PC-9 (cell line): ENCODE results near the gene FGFR2. TPM values are rescaled to one million over a fixed set of nuclear protein-coding genes. Genes with fewer than 3 reads are reported as not detected.

Experiments
- BruUV-seq: library from RNA; stranded (reverse); fragments of 400-500 nt; replicated peaks from 2 replicates; lab custom pipeline; 2021; lab: Mats Ljungman, UMichigan
- CTCF ChIA-PET: fragments of 300-600 bp; sonication (Branson Sonifier 250); formaldehyde crosslinking; loops from one replicate; lab custom pipeline; 2022; ENCODE audit warnings: antibody characterized with exemption; lab: Charles Lee
- POLR2A ChIA-PET: fragments of 300-600 bp; sonication (Branson Sonifier 250); formaldehyde crosslinking; loops from one replicate; lab custom pipeline; 2022; ENCODE audit warnings: antibody characterized with exemption; ENCODE audit not compliant: unreplicated experiment; lab: Charles Lee
- DNase-seq, 2 experiments: peaks; one replicate each; pipeline versions ENCODE4 v3.0.0 to v3.0.0-alpha.2; 2015 to 2022; ENCODE audit warnings: mixed read lengths in 1 of 2
- H2AFZ ChIP-seq: fragments of 200-600 bp; sonication (generic); 2 replicates; pipeline ENCODE4 v1.8.1; 2017; ENCODE audit warnings: antibody characterized with exemption
- H3F3A ChIP-seq: fragments of 200-600 bp; sonication (generic); 2 replicates; pipeline ENCODE4 v1.8.1; 2017; ENCODE audit warnings: antibody characterized with exemption, mild to moderate bottlenecking, low read depth; ENCODE audit not compliant: insufficient read depth
- H3K27ac ChIP-seq: fragments of 200-600 bp; sonication (generic); 2 replicates; pipeline ENCODE4 v1.6.1; 2016; ENCODE audit warnings: mixed run types
- H3K27me3 ChIP-seq: fragments of 200-600 bp; sonication (generic); 2 replicates; pipeline ENCODE4 v1.6.1; 2016; ENCODE audit warnings: low read depth, mixed run types; ENCODE audit not compliant: insufficient read depth
- H3K36me3 ChIP-seq: fragments of 200-600 bp; sonication (generic); 2 replicates; pipeline ENCODE4 v1.6.1; 2016; ENCODE audit warnings: low read depth, mixed run types
- H3K4me1 ChIP-seq: fragments of 200-600 bp; sonication (generic); replicated peaks from 2 replicates; pipeline ENCODE4 v1.6.1; 2016; ENCODE audit warnings: mixed run types; ENCODE audit not compliant: insufficient read depth
- H3K4me2 ChIP-seq: fragments of 200-600 bp; sonication (generic); 2 replicates; pipeline ENCODE4 v1.6.1; 2017; ENCODE audit warnings: mixed run types
- H3K4me3 ChIP-seq: fragments of 200-600 bp; sonication (generic); 2 replicates; pipeline ENCODE4 v1.6.1; 2016; ENCODE audit warnings: mixed run types
- H3K79me2 ChIP-seq: fragments of 200-600 bp; sonication (generic); 2 replicates; pipeline ENCODE4 v1.6.1; 2017; ENCODE audit warnings: low read depth, mixed run types
- H3K9me2 ChIP-seq: fragments of 200-600 bp; sonication (generic); 2 replicates; pipeline ENCODE4 v1.8.1; 2017; ENCODE audit warnings: mild to moderate bottlenecking; ENCODE audit not compliant: insufficient read depth
- H3K9me3 ChIP-seq: fragments of 200-600 bp; sonication (generic); 2 replicates; pipeline ENCODE4 v1.8.1; 2016; ENCODE audit warnings: low read depth; ENCODE audit not compliant: insufficient read depth
- H4K20me1 ChIP-seq: fragments of 200-600 bp; sonication (generic); 2 replicates; pipeline ENCODE4 v1.8.1; 2017; ENCODE audit not compliant: insufficient read depth
- EZH2 ChIP-seq: fragments of 200-600 bp; sonication (generic); IDR thresholded peaks from 2 replicates; pipeline ENCODE4 v1.8.0; 2017; ENCODE audit warnings: antibody characterized with exemption, low read depth
- intact Hi-C: fragments of 100-400 bp; cut with micrococcal nuclease; formaldehyde crosslinking; loops from one replicate; pipeline ENCODE4 v1.10.0; 2022; ENCODE audit not compliant: unreplicated experiment
- total RNA-seq: library from RNA; stranded (reverse); gene quantifications from 2 replicates; pipeline ENCODE4 v1.2.3, GENCODE V29; 2021
- TF ChIP-seq, protein P1 (sequence below): fragments of 200-600 bp; sonication (generic); conservative IDR thresholded peaks from 2 replicates; pipeline ENCODE4 v1.6.1; 2017; ENCODE audit warnings: mixed run types, antibody characterized with exemption, mild to moderate bottlenecking, moderate library complexity

Gene FGFR2
- total RNA-seq, 1 experiment from 2014 or later: not detected

DNA sequence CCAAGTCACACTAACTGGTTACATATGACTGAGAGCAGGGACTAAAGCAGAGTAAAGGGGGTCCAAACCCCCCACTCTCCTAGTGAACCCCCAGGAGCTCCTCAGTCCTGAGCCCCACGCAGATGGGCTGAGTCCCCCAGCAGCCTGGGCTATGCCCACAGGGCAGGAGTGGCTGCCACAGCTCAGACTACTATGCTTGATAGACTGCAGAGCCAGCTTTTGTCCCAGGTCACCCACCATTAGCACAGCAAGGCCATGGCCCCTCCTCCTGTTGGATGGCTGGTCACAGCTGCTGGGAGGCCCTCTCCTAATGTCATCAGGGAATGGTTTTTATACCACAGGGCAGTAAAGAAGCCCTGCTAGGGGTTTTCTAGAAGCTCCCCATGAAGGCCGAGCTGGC, 46.3 kb upstream of the FGFR2 start:
- Histone ChIP-seq H2AFZ (no peak overlapping the region), H3K27me3 (peaks cover 29% of the 10 kb centered on the region), H3K27ac (no peak overlapping the region), H3K9me3 (no peaks in the 10 kb centered on the region), H3K4me2 (no peak overlapping the region), H4K20me1 (no peaks in the 10 kb centered on the region), H3K4me1 (no peaks in the 10 kb centered on the region), H3K79me2 (no peaks in the 10 kb centered on the region), H3K36me3 (no peaks in the 10 kb centered on the region), H3F3A (no peaks in the 10 kb centered on the region), H3K4me3 (no peak overlapping the region), H3K9me2 (no peaks in the 10 kb centered on the region)
- DNase-seq: no peak
- ChIA-PET CTCF (no interaction called here), POLR2A (no interaction called here)
- intact Hi-C loops: no loop called here
- no TSS peak for BruUV-seq
- no peak for TF ChIP-seq EZH2
- TF ChIP-seq, protein P1, sequence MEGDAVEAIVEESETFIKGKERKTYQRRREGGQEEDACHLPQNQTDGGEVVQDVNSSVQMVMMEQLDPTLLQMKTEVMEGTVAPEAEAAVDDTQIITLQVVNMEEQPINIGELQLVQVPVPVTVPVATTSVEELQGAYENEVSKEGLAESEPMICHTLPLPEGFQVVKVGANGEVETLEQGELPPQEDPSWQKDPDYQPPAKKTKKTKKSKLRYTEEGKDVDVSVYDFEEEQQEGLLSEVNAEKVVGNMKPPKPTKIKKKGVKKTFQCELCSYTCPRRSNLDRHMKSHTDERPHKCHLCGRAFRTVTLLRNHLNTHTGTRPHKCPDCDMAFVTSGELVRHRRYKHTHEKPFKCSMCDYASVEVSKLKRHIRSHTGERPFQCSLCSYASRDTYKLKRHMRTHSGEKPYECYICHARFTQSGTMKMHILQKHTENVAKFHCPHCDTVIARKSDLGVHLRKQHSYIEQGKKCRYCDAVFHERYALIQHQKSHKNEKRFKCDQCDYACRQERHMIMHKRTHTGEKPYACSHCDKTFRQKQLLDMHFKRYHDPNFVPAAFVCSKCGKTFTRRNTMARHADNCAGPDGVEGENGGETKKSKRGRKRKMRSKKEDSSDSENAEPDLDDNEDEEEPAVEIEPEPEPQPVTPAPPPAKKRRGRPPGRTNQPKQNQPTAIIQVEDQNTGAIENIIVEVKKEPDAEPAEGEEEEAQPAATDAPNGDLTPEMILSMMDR: no peak

DNA sequence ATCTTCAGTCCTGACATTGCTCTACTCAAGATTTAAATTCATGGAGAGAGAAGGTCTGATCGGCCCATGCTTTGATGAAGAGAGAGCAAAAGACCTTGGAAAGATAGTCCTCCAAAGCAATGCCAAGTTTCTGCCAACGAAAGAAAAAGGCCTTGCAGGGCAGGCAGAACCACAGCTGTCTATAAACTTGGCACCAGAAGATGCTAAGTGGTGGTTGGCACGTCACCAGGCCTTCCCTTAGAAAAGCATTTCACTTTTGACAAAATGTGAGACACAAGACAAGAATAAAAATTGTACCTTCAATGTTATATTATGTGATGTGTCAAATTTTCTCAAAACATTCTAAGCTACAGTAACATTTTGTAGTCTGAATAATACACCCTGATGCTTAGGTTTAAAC, 42.0 kb upstream of the FGFR2 start:
- Histone ChIP-seq H4K20me1 (no peaks in the 10 kb centered on the region), H3K4me2 (no peak overlapping the region), H3K36me3 (no peaks in the 10 kb centered on the region), H2AFZ (no peak overlapping the region), H3K27ac (no peak overlapping the region), H3K27me3 (peaks cover 20% of the 10 kb centered on the region), H3K4me3 (no peak overlapping the region), H3K9me3 (no peaks in the 10 kb centered on the region), H3K4me1 (no peaks in the 10 kb centered on the region), H3K9me2 (no peaks in the 10 kb centered on the region), H3F3A (no peaks in the 10 kb centered on the region), H3K79me2 (no peaks in the 10 kb centered on the region)
- DNase-seq: no peak
- ChIA-PET CTCF (no interaction called here), POLR2A (no interaction called here)
- intact Hi-C loops: no loop called here
- TF ChIP-seq, protein P1: no peak
- no peak for TF ChIP-seq EZH2
- no TSS peak for BruUV-seq

DNA sequence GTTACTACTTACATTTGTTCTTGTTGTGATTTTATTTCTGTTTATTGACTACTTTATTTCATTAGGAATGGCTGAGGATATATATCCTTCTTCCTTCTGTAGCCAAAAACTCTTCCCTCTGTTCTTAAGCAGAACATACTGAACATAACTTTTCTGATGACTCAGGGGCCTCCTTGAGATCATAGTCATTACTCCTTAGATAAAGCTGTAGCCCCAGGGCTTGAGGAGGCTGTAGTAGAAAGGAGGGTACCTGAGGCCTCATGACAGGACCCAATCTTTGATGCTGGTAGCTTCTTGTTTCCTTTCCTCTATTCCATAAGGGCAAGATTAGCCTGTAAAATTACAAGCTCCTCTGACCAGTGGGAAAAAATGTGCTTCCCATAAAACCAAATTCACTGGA, 41.2 kb upstream of the FGFR2 start:
- Histone ChIP-seq H2AFZ (no peak overlapping the region), H4K20me1 (no peaks in the 10 kb centered on the region), H3K9me2 (no peaks in the 10 kb centered on the region), H3K79me2 (no peaks in the 10 kb centered on the region), H3K36me3 (no peaks in the 10 kb centered on the region), H3F3A (no peaks in the 10 kb centered on the region), H3K4me2 (no peak overlapping the region), H3K27me3 (peaks cover 12% of the 10 kb centered on the region; the same call in 1 of the 2 replicates), H3K4me1 (no peaks in the 10 kb centered on the region), H3K4me3 (no peak overlapping the region), H3K27ac (no peak overlapping the region), H3K9me3 (no peaks in the 10 kb centered on the region)
- no TSS peak for BruUV-seq
- no peak for DNase-seq
- ChIA-PET CTCF (no interaction called here), POLR2A (no interaction called here)
- intact Hi-C loops: no loop called here
- no peak for TF ChIP-seq EZH2
- TF ChIP-seq, protein P1: no peak
